Tibial nerve (tissue), 3 donors: ENCODE data around the gene METTL2A.

Experiments used
- POLR2A ChIP-seq, 2 donors: fragments of 450-650 bp; IDR thresholded peaks; one replicate each; pipeline ENCODE4 v1.6.1; 2017; ENCODE audit warnings: antibody characterized with exemption in 2 of 2, mild to moderate bottlenecking in 2 of 2, moderate library complexity in 2 of 2
- TF ChIP-seq, protein P1 (sequence below), 5 experiments: fragments of 200-600 bp in 3 of 5; fragments of 450-650 bp in 2 of 5; sonication (generic) in 3 of 5; IDR thresholded peaks; one replicate each; pipeline ENCODE4 v1.5.1; 2016 to 2019; ENCODE audit warnings: antibody characterized with exemption in 5 of 5, mild to moderate bottlenecking in 3 of 5, moderate library complexity in 2 of 5

DNA sequence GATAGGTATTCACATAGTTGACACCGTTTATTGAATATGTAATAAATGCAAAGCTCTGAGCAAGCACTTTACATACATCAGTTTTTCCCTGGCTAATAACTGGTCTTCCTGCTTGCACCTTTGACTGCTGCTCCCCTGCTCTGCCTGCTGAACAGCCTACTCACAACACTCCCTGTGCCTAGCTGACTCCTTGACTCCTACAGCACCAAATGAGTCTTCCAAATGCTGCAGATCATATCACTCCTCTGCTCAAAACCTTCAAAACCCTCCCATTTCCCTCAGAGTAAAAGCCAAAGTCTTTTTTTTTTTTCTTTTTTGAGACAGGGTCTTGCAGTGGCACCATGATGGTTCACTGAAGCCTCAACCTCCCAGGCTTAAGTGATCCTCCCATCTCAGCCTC, 24.8 kb upstream of the METTL2A start:
- TF ChIP-seq POLR2A (IDR thresholded peaks at IDR 0.05): no peak
- TF ChIP-seq, protein P1, sequence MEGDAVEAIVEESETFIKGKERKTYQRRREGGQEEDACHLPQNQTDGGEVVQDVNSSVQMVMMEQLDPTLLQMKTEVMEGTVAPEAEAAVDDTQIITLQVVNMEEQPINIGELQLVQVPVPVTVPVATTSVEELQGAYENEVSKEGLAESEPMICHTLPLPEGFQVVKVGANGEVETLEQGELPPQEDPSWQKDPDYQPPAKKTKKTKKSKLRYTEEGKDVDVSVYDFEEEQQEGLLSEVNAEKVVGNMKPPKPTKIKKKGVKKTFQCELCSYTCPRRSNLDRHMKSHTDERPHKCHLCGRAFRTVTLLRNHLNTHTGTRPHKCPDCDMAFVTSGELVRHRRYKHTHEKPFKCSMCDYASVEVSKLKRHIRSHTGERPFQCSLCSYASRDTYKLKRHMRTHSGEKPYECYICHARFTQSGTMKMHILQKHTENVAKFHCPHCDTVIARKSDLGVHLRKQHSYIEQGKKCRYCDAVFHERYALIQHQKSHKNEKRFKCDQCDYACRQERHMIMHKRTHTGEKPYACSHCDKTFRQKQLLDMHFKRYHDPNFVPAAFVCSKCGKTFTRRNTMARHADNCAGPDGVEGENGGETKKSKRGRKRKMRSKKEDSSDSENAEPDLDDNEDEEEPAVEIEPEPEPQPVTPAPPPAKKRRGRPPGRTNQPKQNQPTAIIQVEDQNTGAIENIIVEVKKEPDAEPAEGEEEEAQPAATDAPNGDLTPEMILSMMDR (IDR thresholded peaks at IDR 0.05): no peak
